ENCODE data around the gene RBL1.

DNA sequence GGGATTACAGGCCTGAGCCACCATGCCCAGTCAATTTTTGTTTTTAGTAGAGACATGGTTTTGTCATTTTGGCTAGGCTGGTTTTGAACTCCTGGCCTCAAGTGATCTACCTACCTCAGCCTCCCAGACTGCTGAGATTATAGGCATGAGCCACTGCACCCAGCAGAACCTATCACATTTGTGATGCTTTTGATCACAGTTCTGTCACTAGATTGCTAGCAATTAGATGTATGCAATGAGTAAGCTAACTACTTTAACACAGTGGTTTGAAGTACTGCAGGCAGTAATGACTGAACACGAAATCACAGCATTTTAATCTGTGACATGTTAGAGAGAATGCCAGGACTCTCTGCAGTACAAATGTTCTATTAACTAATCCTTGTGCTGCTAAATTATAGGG lies 124.7 kb downstream of the RBL1 start:
- TF ChIP-seq, protein P1, sequence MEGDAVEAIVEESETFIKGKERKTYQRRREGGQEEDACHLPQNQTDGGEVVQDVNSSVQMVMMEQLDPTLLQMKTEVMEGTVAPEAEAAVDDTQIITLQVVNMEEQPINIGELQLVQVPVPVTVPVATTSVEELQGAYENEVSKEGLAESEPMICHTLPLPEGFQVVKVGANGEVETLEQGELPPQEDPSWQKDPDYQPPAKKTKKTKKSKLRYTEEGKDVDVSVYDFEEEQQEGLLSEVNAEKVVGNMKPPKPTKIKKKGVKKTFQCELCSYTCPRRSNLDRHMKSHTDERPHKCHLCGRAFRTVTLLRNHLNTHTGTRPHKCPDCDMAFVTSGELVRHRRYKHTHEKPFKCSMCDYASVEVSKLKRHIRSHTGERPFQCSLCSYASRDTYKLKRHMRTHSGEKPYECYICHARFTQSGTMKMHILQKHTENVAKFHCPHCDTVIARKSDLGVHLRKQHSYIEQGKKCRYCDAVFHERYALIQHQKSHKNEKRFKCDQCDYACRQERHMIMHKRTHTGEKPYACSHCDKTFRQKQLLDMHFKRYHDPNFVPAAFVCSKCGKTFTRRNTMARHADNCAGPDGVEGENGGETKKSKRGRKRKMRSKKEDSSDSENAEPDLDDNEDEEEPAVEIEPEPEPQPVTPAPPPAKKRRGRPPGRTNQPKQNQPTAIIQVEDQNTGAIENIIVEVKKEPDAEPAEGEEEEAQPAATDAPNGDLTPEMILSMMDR (conservative IDR thresholded peaks at IDR 0.05) = no peak
- TF ChIP-seq ZFX (IDR thresholded peaks at IDR 0.05) = no peak

All from C4-2B (cell line).